H1 (cell line): ENCODE data around the gene INTS15. TPM values are rescaled to one million over a fixed set of nuclear protein-coding genes. Genes with fewer than 3 reads are reported as not detected.

Source experiments
- SUZ12 ChIP-seq: fragments of 200-600 bp; sonication (generic); IDR thresholded peaks from 2 replicates; pipeline ENCODE4 v1.6.1; 2012; ENCODE audit warnings: mild to moderate bottlenecking, inconsistent platforms, low read length, moderate library complexity, mixed read lengths
- TAF1 ChIP-seq: IDR thresholded peaks from 2 replicates; pipeline ENCODE4 v1.6.1; 2011; ENCODE audit warnings: mild to moderate bottlenecking, low read depth, low read length
- polyA plus RNA-seq, 7 experiments: library from polyadenylated mRNA; depleted of rRNA in 3 of 7; stranded (reverse) in 5 of 7; unstranded in 2 of 7; fragments of >200 nt in 5 of 7; fragments of 200-250 nt in 2 of 7; gene quantifications; 1 replicate in 5 of 7; 2 replicates in 1 of 7; 4 replicates in 1 of 7; pipeline versions ENCODE4 v1.2.1 to v1.2.3, GENCODE V29; 2011 to 2013; ENCODE audit warnings: missing spikeins in 2 of 7, mixed read lengths in 2 of 7
- total RNA-seq: library from RNA; stranded (reverse); fragmentation: NEBNext Ultra II Directional; extraction: Animal tissue kit (Norgen Biotek cat#: 25700); gene quantifications from 2 replicates; pipeline ENCODE4 v1.2.1, GENCODE V29; 2021

INTS15 gene
- total and polyA plus RNA-seq, 2 of the 8 experiments (the other 6 are each of a cell fraction or from before 2014, with no cell fraction given): 23.0 to 25.7 TPM

- TF ChIP-seq TAF1: no peak
- no peak for TF ChIP-seq SUZ12
Measured at GRCh38 chr7:6556196-6556595, 33.6 kb upstream of the INTS15 start (continued).
